GM21360 (cell line): ENCODE data around the gene MAPT.

Experiments
- ATAC-seq: cut with Tn5 transposase; IDR thresholded peaks from one replicate; pipeline ENCODE4 v1.9.1; 2021; ENCODE audit warnings: mild to moderate bottlenecking, moderate library complexity; ENCODE audit not compliant: unreplicated experiment

The MAPT gene

GRCh38 chr17:45985447-45985846 lies 91.1 kb downstream of the MAPT start:
- no peak for ATAC-seq

- ATAC-seq = no peak
Measured at GRCh38 chr17:45986056-45986455, 91.7 kb downstream of the MAPT start.

- ATAC-seq = no peak
Measured at GRCh38 chr17:45987706-45988105, 93.4 kb downstream of the MAPT start.

GRCh38 chr17:45989759-45990158 lies 95.4 kb downstream of the MAPT start:
- ATAC-seq = no peak

GRCh38 chr17:45990886-45991285 lies 96.5 kb downstream of the MAPT start:
- no peak for ATAC-seq

- no peak for ATAC-seq
Measured at GRCh38 chr17:45991341-45991740, 97.0 kb downstream of the MAPT start.

- no peak for ATAC-seq
Measured at GRCh38 chr17:45992175-45992574, 97.8 kb downstream of the MAPT start.

GRCh38 chr17:45992904-45993303 lies 98.5 kb downstream of the MAPT start:
- no peak for ATAC-seq

GRCh38 chr17:45993962-45994627 lies 99.7 kb downstream of the MAPT start:
- ATAC-seq = no peak

GRCh38 chr17:45994987-45995386 lies 100.6 kb downstream of the MAPT start:
- no peak for ATAC-seq

GRCh38 chr17:45995627-45996270 lies 101.4 kb downstream of the MAPT start:
- ATAC-seq = no peak

- no peak for ATAC-seq
Measured at GRCh38 chr17:45996282-45996937, 102.1 kb downstream of the MAPT start.

GRCh38 chr17:45997166-45997565 lies 102.8 kb downstream of the MAPT start:
- ATAC-seq = no peak

- ATAC-seq = no peak
Measured at GRCh38 chr17:45997624-45998023, 103.3 kb downstream of the MAPT start.

GRCh38 chr17:45998987-45999899 lies 104.9 kb downstream of the MAPT start, which contains the start of gene STH:
TSS of gene STH (plus strand) at chr17:45999250. CDS start at chr17:45999280, 30 bp downstream.
- no peak for ATAC-seq

GRCh38 chr17:45999900-46000290 lies 105.5 kb downstream of the MAPT start:
- ATAC-seq = no peak

GRCh38 chr17:46000292-46000691 lies 105.9 kb downstream of the MAPT start:
- ATAC-seq = no peak

GRCh38 chr17:46000757-46001156 lies 106.4 kb downstream of the MAPT start:
- ATAC-seq = no peak

GRCh38 chr17:46001390-46002310 lies 107.3 kb downstream of the MAPT start:
- ATAC-seq = no peak
